Measurements from ENCODE around the gene ATXN2L. TPM values are rescaled to one million over a fixed set of nuclear protein-coding genes. Genes with fewer than 3 reads are reported as not detected.

ATXN2L gene
- total and polyA plus RNA-seq, 4 donors: 23.1 to 40.7 (median 32.8) TPM

- no peak overlapping the region for H3K27ac ChIP-seq (ENCODE audit: low read depth in 1 of 2, low read length in 2 of 2)
- no peaks in the 10 kb centered on the region for H3K9me3 ChIP-seq (ENCODE audit: control insufficient read depth in 4 of 4, low read length in 3 of 4)
- H3K4me3 ChIP-seq (ENCODE audit: low read depth in 1 of 3, low read length in 3 of 3): no peak overlapping the region
- WGBS: 35% methylated on average over 1 of the region's 1 CpG
- H3K4me1 ChIP-seq (ENCODE audit: control insufficient read depth in 4 of 4, insufficient read depth in 4 of 4, low read length in 3 of 4): peaks cover 0 to 5% (median 3%) of the 10 kb centered on the region in 4 donors
- no peak overlapping the region for H3K9ac ChIP-seq (ENCODE audit: low read depth in 1 of 2, low read length in 2 of 2)
- H3K36me3 ChIP-seq (ENCODE audit: control insufficient read depth in 4 of 4, insufficient read depth in 3 of 4, low read depth in 1 of 4, low read length in 3 of 4): peaks cover 32 to 57% (median 37%) of the 10 kb centered on the region in 4 donors
- no peak for DNase-seq (ENCODE audit: low spot score)
- no peaks in the 10 kb centered on the region for H3K27me3 ChIP-seq (ENCODE audit: control insufficient read depth in 4 of 4, insufficient read depth in 4 of 4, low read length in 3 of 4)
- TF ChIP-seq FOXA1 (IDR thresholded peaks at IDR 0.05) (no peak), RXRA (IDR thresholded peaks at IDR 0.05) (no peak), GABPA (IDR thresholded peaks at IDR 0.05 in 1 of 2, conservative IDR thresholded peaks at IDR 0.05 in 1 of 2) (no peak), HNF4A (conservative IDR thresholded peaks at IDR 0.05) (no peak), RAD21 (IDR thresholded peaks at IDR 0.05) (no peak), HNF4G (IDR thresholded peaks at IDR 0.05) (no peak), TAF1 (conservative IDR thresholded peaks at IDR 0.05) (no peak), FOXA2 (IDR thresholded peaks at IDR 0.05) (no peak), SP1 (IDR thresholded peaks at IDR 0.05) (no peak)
- TF ChIP-seq, protein P1, sequence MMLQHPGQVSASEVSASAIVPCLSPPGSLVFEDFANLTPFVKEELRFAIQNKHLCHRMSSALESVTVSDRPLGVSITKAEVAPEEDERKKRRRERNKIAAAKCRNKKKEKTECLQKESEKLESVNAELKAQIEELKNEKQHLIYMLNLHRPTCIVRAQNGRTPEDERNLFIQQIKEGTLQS (IDR thresholded peaks at IDR 0.05): no peak
- TF ChIP-seq, protein P2, sequence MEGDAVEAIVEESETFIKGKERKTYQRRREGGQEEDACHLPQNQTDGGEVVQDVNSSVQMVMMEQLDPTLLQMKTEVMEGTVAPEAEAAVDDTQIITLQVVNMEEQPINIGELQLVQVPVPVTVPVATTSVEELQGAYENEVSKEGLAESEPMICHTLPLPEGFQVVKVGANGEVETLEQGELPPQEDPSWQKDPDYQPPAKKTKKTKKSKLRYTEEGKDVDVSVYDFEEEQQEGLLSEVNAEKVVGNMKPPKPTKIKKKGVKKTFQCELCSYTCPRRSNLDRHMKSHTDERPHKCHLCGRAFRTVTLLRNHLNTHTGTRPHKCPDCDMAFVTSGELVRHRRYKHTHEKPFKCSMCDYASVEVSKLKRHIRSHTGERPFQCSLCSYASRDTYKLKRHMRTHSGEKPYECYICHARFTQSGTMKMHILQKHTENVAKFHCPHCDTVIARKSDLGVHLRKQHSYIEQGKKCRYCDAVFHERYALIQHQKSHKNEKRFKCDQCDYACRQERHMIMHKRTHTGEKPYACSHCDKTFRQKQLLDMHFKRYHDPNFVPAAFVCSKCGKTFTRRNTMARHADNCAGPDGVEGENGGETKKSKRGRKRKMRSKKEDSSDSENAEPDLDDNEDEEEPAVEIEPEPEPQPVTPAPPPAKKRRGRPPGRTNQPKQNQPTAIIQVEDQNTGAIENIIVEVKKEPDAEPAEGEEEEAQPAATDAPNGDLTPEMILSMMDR (IDR thresholded peaks at IDR 0.05; ENCODE audit: low read depth, low read length, missing input control): no peak
Measured at GRCh38 chr16:28839899-28840298, 17.1 kb downstream of the ATXN2L start.

DNA sequence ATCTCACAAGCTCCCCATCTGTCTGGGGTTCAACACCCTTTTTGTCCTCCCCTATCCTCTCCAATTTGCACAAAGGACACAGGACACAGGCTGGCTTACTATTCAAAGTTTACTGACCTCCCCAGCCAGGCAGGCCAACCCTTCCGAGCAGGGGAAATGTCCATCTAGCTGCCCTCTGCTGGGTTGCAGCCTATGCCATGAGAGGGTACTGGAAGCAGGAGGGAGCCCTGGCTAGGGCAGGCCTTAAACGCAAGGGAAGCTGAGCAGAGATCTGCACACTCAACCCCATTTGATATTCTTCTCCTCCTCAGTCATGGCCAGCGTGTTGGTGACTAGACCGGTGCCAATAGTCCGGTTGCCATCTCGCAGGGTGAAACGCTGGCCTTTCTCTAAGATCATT, 19.9 kb downstream of the ATXN2L start:
- Histone ChIP-seq H3K4me3 (ENCODE audit: low read depth in 1 of 3, low read length in 3 of 3) (no peak overlapping the region), H3K9me3 (ENCODE audit: control insufficient read depth in 4 of 4, low read length in 3 of 4) (no peaks in the 10 kb centered on the region), H3K9ac (ENCODE audit: low read depth in 1 of 2, low read length in 2 of 2) (no peak overlapping the region), H3K27ac (ENCODE audit: low read depth in 1 of 2, low read length in 2 of 2) (no peak overlapping the region), H3K4me1 (ENCODE audit: control insufficient read depth in 4 of 4, insufficient read depth in 4 of 4, low read length in 3 of 4) (peaks cover 0 to 24% (median 18%) of the 10 kb centered on the region in 4 donors), H3K36me3 (ENCODE audit: control insufficient read depth in 4 of 4, insufficient read depth in 3 of 4, low read depth in 1 of 4, low read length in 3 of 4) (peaks cover 16 to 36% (median 22%) of the 10 kb centered on the region in 4 donors), H3K27me3 (ENCODE audit: control insufficient read depth in 4 of 4, insufficient read depth in 4 of 4, low read length in 3 of 4) (no peaks in the 10 kb centered on the region)
- TF ChIP-seq RAD21 (IDR thresholded peaks at IDR 0.05): no peak
- TF ChIP-seq HNF4A (conservative IDR thresholded peaks at IDR 0.05): no peak
- no peak for TF ChIP-seq SP1 (IDR thresholded peaks at IDR 0.05)
- no peak for TF ChIP-seq GABPA (IDR thresholded peaks at IDR 0.05 in 1 of 2, conservative IDR thresholded peaks at IDR 0.05 in 1 of 2)
- no peak for TF ChIP-seq TAF1 (conservative IDR thresholded peaks at IDR 0.05)
- no peak for TF ChIP-seq FOXA2 (IDR thresholded peaks at IDR 0.05)
- no peak for TF ChIP-seq HNF4G (IDR thresholded peaks at IDR 0.05)
- TF ChIP-seq, protein P1 (IDR thresholded peaks at IDR 0.05): no peak
- TF ChIP-seq JUND (IDR thresholded peaks at IDR 0.05): no peak
- no peak for TF ChIP-seq NR2F2 (IDR thresholded peaks at IDR 0.05)
- no peak for TF ChIP-seq REST (IDR thresholded peaks at IDR 0.05)
- no peak for TF ChIP-seq FOXA1 (IDR thresholded peaks at IDR 0.05)
- no peak for TF ChIP-seq MAX (IDR thresholded peaks at IDR 0.05)
- TF ChIP-seq, protein P2 (IDR thresholded peaks at IDR 0.05; ENCODE audit: low read depth, low read length, missing input control): no peak
- TF ChIP-seq RXRA (IDR thresholded peaks at IDR 0.05): no peak
- DNase-seq (ENCODE audit: low spot score): no peak
- 87% methylated on average over 7 of the region's 7 CpGs for WGBS

All from liver (tissue), 9 donors.